HG03571 (cell line): ENCODE measurements around the gene BRD1.
"Not testable (repeated sequence)": the region's sequence is repeated elsewhere in the genome, so short reads cannot be mapped to it uniquely, and the experiment has no call there.

Experiments used
- ATAC-seq: cut with Tn5 transposase; IDR thresholded peaks from one replicate; pipeline ENCODE4 v1.9.1; 2021; ENCODE audit not compliant: unreplicated experiment

BRD1 gene

GRCh38 chr22:49827271-49827852, 311 bp downstream of the BRD1 start:
- ATAC-seq: no peak

GRCh38 chr22:49826603-49827270, 936 bp downstream of the BRD1 start:
- no peak for ATAC-seq

- no peak for ATAC-seq
Measured at GRCh38 chr22:49825944-49826602, 1.6 kb downstream of the BRD1 start.

GRCh38 chr22:49825436-49825835, 2.2 kb downstream of the BRD1 start:
- no peak for ATAC-seq

- no peak for ATAC-seq
Measured at GRCh38 chr22:49824936-49825335, 2.7 kb downstream of the BRD1 start.

GRCh38 chr22:49824185-49824925, 3.3 kb downstream of the BRD1 start:
- no peak for ATAC-seq

- no peak for ATAC-seq
Measured at GRCh38 chr22:49823289-49824045, 4.2 kb downstream of the BRD1 start.

- ATAC-seq: not testable (repeated sequence)
Measured at GRCh38 chr22:49821741-49822140, 5.9 kb downstream of the BRD1 start.

- ATAC-seq: no peak
Measured at GRCh38 chr22:49820984-49821383, 6.7 kb downstream of the BRD1 start.

GRCh38 chr22:49817359-49817758, 10.3 kb downstream of the BRD1 start:
- ATAC-seq: no peak

- no peak for ATAC-seq
Measured at GRCh38 chr22:49815641-49816091, 12.0 kb downstream of the BRD1 start.

GRCh38 chr22:49814856-49815255, 12.8 kb downstream of the BRD1 start:
- ATAC-seq: no peak

GRCh38 chr22:49814164-49814686, 13.4 kb downstream of the BRD1 start:
- no peak for ATAC-seq

- ATAC-seq: no peak
Measured at GRCh38 chr22:49812838-49813237, 14.8 kb downstream of the BRD1 start.

- no peak for ATAC-seq
Measured at GRCh38 chr22:49811020-49811791, 16.5 kb downstream of the BRD1 start.

- no peak for ATAC-seq
Measured at GRCh38 chr22:49810363-49811019, 17.2 kb downstream of the BRD1 start.

GRCh38 chr22:49807780-49808708, 19.6 kb downstream of the BRD1 start:
- no peak for ATAC-seq

GRCh38 chr22:49807129-49807528, 20.5 kb downstream of the BRD1 start:
- ATAC-seq: no peak
